GM21526 (cell line): ENCODE results near the gene MKNK2.
A peak's percentile ranks its signal among the peaks of the same experiment; 100 is the strongest.
"Not testable (repeated sequence)": the region's sequence is repeated elsewhere in the genome, so short reads cannot be mapped to it uniquely, and the experiment has no call there.

Source experiments
- ATAC-seq: cut with Tn5 transposase; IDR thresholded peaks from one replicate; pipeline ENCODE4 v1.9.1; 2021; ENCODE audit warnings: moderate library complexity; ENCODE audit not compliant: unreplicated experiment, low FRiP score

MKNK2 gene

GRCh38 chr19:2050991-2051772 is at the start of gene MKNK2:
MKNK2 (minus strand) TSS chr19:2051244; CDS start chr19:2050851, 393 bp downstream.
- peak; percentile 45 for ATAC-seq

- ATAC-seq = no peak
Observed at GRCh38 chr19:2100719-2101061, 49.6 kb upstream of the MKNK2 start.

DNA sequence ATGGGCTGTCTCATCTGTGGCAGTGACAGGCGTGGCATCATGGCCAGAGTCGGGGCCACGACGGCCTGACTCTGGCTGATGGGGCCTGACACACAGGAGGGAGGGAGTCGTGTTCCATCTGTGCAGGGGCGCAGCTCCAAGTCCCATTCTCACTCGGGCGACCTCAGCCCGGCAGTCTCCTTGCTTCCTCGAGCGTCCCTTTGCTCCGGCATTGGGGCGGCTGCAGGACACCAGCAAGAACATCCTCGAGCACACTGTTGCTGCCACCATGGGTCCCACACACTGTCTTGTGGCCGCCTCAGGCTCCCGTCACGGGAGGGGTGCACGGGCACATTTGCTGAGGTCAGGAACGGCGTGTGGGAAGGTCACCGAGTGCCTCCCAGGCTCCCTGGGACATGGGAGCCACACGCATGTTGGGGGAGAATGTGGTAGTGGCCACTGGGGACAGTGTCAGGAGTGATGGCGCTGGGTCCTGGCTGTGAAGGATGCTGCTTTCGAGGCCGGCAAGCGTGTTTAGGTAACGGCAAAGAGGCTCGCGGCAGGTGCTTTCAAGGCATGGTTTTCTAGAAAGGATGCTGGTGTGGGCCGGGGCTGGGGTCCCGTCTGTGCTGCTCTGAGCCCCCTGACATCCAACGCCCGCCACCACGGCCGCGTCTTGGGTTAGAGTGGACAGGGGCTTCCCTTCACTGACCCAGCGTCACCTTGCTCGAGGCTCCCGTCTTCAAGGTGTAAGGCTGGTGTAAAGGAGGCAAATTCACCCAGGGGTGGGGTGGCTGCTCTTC is 49.1 kb upstream of the MKNK2 start:
- no peak for ATAC-seq

DNA sequence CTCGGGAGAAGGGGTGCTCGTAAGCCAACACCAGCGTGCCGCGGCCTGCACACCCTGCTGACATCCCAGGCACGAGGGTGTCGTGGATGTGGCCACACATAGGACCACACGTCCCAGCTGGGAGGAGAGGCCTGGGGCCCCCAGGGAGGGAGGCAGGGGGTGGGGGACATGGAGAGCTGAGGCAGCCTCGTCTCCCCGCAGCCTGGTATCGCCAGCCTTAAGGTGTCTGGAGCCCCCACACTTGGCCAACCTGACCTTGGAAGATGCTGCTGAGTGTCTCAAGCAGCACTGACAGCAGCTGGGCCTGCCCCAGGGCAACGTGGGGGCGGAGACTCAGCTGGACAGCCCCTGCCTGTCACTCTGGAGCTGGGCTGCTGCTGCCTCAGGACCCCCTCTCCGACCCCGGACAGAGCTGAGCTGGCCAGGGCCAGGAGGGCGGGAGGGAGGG is 48.0 kb upstream of the MKNK2 start:
- no peak for ATAC-seq

- no peak for ATAC-seq
Observed at GRCh38 chr19:2097886-2098327, 46.9 kb upstream of the MKNK2 start.

DNA sequence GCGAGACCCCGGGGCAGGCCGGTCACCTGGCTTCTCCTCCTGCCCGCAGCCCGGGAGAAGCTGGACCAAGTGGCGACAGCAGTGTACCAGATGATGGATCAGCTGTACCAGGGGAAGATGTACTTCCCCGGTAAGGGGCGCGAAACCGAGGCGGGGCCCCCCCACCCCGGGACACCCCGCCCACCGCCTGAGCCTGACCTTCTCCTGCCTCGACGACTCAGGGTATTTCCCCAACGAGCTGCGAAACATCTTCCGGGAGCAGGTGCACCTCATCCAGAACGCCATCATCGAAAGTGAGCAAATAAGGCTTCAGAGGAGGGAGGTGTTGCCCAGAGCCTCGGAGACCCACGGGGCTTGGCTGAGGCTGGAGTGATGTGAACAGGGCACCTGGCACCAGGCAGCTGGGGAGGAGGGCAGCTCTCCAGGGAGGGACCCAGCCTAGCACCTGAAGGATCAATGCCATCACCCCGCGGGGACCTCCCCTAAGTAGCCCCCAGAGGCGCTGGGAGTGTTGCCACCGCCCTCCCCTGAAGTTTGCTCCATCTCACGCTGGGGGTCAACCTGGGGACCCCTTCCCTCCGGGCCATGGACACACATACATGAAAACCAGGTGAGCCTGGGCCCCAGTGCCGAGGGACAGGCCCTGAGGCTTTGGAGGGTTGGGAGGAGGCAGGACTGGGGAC is 46.3 kb upstream of the MKNK2 start:
- ATAC-seq = no peak

GRCh38 chr19:2096480-2097202 is 45.6 kb upstream of the MKNK2 start, which contains the start of gene IZUMO4:
IZUMO4 (plus strand) TSS chr19:2096915; CDS start chr19:2096946, 31 bp downstream.
- peak; percentile 54 for ATAC-seq

GRCh38 chr19:2096034-2096479 is 45.0 kb upstream of the MKNK2 start, which contains the start of gene MOB3A:
MOB3A (minus strand) TSS chr19:2096326; CDS start chr19:2078560, 17,766 bp downstream.
- ATAC-seq = peak; percentile 28

DNA sequence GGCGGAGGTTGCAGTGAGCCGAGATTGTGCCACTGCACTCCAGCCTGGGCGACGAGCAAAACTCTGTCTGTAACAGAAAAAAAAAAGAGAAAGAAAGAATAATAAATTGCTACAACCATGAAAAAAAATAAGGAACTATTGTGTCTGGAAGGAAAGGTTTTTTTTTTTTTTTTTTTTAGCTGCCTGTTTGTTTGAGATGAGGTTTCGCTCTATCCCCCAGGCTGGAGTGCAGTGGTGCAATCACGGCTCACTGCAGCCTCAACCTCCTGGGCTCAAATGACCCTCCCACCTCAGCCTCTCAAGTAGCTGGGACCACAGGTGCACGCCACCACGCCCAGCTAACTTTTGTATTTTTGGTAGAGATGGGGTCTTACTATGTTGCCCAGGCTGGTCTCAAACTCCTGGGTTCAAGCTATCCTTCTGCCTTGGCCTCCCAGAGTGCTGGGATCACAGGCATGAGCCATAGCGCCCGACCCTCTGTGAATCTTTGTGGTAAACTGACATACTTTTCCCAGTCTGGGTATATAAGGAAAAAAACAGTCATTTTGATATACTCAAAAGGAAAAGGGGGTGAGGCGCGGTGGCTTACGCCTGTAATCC is 41.0 kb upstream of the MKNK2 start:
- not testable (repeated sequence) for ATAC-seq

DNA sequence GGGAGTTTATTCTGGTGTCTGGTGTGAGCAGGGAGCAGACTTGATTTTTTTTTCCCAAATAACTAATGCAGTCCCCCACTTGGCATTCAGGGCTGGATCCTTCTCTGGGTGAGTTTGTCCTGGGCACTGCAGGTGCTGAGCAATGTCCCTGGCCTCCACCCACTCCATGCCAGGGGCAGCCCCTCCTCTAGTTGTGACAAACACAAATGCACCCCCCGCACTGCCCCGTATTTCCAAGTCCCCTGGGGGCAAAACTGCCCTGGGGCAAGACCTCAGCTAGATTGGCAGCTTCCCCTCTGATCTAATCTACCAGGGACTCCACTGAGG is 38.6 kb upstream of the MKNK2 start:
- ATAC-seq = no peak

DNA sequence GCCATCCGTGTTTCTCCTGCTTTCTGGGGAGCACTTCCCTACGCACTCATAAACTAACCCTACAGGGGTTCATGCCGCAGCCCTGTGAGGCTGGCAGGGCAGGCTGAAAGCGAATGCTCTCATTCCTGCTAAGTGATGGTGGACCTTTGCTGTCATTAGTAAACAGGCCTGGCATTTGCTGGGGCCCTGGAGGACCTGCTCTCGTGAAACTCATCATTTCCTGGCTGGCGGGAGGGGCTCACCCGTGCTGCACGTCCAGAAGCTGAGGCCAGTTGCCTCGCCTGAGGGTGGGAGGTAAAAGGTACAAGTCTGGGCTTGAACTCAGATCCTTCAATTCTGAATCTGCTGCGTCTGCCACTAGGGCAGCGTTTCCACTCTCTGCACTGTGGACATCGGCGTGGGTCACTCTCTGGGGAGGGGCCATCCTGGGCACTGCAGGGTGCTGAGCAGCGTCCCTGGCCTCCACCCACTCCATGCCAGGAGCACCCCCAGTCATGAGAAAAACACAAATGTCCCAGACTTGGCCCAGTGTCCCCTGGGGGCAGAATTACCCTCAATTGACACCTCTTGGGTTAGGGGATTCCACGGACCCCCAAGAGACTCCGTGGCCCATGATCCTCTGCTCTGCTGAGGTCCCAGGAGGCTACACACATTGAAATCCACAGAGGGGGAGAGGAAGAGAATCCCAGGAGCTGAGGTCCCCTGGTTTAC is 38.1 kb upstream of the MKNK2 start:
- ATAC-seq = no peak

- ATAC-seq = no peak
Observed at GRCh38 chr19:2087621-2088100, 36.6 kb upstream of the MKNK2 start.

- not testable (repeated sequence) for ATAC-seq
Observed at GRCh38 chr19:2086695-2087620, 35.9 kb upstream of the MKNK2 start.

DNA sequence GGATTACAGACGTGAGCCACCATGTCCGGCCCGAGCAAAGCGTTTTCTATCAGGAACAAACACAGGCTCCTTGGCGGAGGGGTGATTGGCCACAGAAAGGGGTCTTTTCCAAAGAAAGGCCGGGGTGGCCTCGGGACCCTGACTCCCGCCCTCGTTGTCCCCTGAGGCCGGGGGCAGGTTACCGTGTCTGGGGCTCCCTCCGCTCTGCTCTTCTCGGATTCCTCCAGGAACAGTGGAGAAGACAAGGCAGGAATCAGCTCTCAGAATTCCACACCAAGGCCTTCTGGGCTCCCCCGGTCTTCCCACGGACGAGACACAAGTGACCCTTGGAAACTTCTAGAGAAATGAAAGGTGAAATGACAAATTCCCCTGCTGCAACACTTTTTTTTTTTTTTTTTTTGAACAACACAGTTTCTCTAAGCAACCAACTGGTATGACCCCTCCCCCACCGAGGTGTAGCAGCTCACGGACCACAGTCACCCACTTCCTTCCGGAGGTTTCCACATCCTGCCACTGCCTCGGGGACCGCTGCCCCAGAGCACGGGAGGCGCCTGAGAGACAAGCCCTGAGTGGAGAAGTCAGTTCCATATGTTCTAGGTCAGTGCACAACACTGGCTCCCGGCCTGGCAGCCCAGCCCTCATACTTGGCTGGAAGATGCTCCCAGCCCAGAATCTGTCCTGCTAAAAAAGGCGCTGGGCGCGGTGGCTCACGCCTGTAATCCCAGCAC is 34.1 kb upstream of the MKNK2 start:
- ATAC-seq = no peak

GRCh38 chr19:2083174-2083854 is 32.3 kb upstream of the MKNK2 start:
- ATAC-seq = no peak

DNA sequence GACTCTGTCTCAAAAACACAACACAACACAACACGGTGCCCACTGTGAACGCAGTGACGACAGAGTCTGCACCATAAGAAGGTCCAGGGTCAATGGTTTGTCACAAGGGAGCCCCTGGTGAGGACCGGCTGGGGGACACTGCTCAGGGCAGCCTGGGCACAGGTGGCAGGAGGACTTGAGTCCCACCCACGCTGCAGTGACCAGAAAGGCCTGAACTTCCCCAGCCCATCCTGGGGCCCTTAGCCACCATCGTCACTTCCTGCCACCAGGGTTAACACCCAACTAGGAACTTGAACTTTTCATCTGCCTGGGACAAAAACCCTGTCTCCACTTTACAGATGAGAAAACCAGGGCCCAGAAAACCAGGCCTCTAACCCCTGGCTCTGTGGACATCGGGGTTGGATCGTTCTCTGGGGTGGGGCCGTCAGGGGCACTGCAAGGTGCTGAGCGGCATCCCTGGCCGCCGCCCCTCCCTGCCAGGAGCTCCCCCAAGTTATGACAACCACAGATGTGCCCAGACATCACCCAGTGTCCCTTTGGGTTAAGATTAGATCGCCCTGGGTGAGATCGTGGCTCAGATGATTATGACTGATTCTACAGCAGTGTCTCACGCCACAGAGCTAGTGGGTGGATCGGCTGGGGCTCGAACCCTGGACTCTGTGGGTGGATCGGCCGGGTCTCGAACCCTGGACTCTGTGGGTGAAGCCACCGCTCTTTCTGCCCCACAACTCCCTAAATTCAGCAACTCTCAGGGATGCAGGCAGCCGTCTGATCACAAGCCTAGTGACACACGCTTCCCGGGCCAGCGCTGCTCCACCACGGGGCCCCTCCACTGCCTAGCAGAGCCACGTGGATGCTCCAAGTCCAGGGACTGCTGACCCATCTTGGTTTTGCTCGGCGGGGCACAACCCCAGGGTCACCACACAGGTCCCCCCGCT is 31.1 kb upstream of the MKNK2 start:
- no peak for ATAC-seq
